Femur (tissue), 1 donor: ENCODE measurements around the gene KCTD10.

Experiments used
- DNase-seq: peaks from one replicate; pipeline ENCODE4 v3.0.0-alpha.2; 2017

The KCTD10 gene, protein sequence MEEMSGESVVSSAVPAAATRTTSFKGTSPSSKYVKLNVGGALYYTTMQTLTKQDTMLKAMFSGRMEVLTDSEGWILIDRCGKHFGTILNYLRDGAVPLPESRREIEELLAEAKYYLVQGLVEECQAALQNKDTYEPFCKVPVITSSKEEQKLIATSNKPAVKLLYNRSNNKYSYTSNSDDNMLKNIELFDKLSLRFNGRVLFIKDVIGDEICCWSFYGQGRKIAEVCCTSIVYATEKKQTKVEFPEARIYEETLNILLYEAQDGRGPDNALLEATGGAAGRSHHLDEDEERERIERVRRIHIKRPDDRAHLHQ

DNA sequence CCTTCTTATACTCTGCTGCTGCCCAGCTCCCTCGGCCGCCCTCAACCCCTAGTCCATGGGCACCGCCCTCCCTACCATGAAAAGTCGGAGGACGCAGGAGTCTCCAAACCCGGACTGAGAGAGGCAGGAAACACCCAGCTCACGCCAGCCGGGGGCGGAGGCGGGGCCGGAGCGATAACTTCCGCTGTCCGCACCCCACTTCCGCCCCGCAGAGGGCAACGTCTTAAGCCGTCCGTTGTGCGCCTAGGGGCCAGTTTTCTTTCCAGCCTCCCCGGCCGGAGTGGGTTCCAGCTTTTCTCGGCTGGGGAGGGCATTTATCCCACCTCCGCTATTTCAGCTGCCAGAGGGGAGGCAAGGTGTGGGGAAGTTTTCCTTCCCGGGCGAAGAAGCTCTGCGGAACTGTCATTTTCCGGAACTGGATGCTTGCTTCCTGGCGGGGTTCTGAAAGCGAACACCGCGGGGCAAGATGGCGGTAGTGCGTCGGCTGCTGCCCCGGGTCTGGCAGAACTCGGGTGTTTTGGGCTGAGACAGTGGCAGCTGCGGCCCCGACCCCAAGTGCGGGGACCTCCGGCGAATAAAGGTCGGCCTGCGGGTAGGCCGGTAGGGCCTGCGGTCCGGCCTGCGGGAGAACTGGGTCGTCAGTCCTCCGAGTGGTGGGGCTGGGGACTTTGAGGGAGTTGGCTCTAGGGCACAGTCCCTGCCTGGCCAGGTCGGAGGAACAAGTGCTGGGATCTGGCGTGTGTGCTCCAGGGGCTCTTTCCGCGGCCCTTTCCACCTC, at the start of gene KCTD10, which contains the start of gene UBE3B:
Gene KCTD10, minus strand, starts transcription at position 116 of the 778 bp plus-strand sequence. Its CDS starts 38 bp downstream, at position 78.
Gene UBE3B, plus strand, starts transcription at position 450 of the 778 bp plus-strand sequence. CDS start 5,918 bp downstream, outside the sequence.
- peak; percentile 93 for DNase-seq

DNA sequence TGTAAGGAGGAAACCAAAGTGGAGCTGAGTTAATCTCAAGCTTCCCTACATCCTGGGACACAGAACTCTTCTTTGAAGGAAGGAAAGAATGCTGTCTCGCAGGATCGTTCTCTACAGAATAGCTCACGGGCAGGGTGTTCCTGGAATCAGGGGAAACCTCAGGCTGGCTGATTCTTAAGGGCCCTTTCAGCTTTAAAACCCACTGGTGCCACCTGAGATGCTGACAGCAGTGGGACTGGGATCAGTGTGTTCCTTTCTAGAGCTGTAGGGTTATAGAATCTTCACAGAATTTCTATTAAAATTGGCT, 48.1 kb upstream of the KCTD10 start:
- DNase-seq, result no peak

DNA sequence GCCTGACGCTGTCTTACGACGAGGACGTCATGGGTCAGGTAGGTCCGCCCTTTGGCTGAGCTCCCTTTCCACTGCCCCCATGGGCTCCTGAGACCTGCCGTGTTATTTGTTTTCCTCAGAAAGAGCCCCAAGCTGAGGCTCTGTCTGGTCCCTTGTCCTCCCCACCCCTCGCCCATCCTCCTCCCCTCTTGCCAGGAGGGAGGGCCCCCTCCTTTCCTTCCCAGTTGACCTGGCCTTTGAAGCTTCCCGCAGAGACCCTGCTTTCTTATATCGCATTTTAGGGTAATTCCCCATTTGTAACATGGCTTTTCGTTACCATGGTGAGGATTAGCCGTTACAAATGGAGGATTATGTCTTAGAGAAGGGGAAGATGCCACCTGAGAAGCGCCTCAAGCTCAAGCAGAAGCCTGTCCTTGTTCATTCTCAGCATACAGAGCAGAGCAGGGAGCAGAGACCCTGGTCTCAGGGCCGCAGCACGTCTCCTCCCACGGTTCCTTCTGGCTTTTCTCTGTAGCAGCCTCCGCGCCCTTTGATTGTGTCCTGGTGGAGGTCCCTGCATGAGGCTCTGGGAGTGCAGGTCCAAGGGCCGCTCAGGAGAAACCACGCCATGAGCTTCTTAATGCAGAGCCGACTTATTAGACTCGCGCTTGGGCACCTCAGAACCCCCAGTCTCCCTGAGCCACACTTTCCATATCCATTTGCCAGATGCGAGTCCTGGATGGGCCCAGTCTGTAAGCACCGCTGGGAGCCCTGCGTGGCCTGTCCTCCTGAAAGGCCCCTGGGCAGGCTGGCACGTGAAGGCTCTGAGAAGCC, 47.6 kb upstream of the KCTD10 start:
- DNase-seq, result no peak

DNA sequence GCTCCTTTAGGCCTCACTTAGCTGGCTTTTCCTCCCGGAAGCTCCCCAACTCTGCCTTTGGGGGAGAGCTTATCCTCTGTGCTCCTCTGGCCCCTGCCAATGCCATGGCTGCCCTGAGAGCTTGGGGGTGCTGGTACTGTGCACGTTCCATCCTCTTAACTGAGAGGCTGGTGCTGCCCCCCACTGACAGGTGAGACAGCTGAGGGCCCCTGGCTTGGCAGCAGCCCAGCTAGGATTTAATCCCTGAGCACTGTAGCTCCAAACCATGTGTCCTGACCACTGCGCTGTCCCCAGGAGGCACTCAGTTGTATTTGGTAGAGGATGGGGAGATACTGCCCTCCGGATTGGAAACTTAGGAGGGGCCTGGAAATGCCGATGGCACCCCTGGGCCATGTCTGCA, 46.4 kb upstream of the KCTD10 start:
- no peak for DNase-seq

DNA sequence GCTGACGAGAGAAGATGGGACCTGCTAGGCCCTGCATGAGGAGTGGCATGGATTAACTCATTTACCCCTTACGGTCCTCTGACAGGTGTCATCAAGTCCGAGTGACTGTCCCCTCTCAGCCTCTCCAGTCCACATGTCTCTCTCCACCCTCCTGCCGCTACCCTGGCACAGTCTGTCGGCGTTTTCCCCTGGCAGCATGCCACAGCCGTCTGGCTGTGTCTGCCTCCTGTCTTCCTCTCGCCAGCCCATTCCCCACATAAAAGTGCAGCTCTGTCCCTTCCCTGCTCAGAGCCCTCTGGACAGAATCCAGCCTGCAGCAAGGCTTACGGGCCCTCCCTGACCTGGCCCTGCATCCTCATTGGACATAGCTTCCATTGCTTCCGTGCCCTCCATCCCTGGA, 46.0 kb upstream of the KCTD10 start:
- peak; percentile 43 for DNase-seq

DNA sequence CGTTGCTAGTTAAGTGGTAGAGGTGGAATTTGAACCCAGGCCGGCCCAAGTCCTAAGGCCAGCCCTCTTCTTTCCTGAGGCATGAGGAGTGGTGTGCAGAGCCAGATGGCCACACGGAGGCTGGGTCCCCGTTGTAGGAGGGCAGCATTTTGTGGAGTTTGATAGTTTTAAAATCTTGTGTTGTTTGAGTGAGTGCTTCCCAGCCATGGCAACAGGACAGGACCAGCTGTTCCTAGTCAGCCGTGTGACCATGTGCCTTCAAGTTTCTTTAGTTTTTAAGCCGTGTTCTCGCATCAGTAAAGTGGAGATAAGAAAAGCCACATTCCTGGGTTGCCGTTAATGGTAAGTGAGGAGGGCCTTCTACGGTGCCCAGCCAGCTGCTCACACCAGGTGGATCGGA, 44.7 kb upstream of the KCTD10 start:
- no peak for DNase-seq

DNA sequence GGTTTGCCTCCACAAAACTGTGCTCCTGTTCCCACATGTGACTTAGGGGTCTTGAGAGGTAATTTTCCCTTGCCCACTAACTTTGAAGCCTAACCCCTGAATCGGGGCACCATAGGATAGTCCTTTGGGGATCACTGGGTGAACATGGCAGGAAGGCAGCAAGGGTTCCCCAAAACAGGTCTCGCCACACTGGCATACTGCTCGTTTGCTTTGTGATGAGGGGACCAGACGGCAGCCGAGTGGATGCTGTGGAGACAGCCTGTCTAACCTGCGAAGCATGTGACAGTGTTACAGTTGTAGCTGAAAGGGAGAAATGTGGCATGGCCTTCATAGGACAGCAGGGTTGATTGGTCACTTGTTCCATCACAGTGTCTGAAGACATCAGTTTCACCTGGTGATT, 42.7 kb upstream of the KCTD10 start:
- peak; percentile 1 for DNase-seq

DNA sequence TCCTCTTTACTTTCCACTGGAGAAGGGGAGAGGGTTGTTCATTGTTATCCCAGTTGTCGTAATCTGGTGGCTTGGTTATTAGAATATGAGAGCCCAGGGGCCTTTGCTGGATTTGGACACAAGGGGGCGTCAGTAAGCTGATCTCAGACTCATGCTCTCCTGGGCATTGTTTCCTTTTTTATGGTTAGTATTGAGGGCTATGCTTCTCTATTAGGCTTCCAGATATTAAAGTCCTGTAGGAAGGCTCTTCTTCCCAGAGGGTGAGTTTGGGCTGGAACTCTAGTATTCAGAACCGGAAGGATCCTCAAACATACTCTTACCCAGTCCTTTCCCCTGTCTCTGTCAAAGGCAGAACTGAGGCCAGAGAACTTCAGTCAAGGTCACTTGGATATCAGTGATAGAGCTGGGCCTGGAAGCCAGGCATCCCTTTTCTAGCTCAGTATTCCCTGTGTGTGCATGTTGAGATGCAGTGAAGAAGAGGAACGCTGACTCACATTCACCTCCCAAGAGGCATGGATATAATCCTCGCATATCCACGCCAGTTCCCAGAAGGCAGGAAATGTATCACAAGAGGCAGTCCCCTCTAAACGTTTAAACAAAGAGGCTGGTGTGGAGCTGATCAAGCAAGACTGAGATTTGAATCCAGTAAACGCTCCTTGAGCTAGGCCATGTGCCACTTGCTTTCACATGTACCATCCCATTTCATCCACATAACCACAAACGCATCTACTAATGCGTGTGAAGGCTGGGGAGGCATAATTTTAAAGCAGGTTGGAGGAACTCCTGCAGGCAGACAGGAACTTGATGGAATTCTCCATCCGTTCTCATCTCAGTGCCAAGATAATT, 41.9 kb upstream of the KCTD10 start:
- DNase-seq, result peak; percentile 60

DNA sequence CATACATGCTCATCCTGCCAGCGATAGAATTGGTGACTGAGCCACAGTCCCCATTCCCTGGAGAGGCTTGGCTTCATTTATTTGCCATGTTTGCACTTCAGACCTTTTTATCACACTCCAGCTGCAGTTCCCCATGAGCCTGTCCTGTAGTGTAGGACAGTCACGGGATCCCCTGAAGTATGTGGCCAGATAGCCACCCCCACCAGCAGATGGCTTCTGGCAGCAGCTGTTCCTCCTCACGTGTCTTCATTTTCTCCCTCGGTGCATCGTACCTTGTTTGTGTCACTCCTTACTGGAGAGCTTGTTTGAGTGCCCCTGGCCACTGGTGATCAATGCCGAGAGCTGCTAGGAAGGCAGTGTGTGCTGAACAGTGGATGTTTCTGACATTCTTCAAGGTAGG, 40.5 kb upstream of the KCTD10 start:
- peak; percentile 35 for DNase-seq

DNA sequence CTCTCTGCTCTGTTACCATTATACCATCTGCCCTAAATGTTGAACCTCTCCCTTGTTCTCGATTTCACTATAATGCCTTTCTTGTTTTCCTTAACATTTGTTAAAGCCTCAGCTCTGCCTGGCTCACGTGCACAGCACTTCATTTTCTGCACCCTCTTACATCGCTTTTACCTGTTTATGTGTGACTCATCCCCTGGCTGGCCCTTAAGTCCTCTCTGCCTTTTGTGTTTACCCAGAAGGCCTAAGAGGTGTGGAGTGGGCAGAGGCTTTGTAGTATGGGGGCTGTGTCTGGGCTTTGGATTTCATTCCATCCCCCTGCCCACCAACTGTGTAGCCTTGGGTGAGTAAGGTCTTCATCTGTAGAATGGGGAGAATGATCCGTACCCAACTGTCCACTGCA, 36.9 kb upstream of the KCTD10 start:
- DNase-seq, result no peak

DNA sequence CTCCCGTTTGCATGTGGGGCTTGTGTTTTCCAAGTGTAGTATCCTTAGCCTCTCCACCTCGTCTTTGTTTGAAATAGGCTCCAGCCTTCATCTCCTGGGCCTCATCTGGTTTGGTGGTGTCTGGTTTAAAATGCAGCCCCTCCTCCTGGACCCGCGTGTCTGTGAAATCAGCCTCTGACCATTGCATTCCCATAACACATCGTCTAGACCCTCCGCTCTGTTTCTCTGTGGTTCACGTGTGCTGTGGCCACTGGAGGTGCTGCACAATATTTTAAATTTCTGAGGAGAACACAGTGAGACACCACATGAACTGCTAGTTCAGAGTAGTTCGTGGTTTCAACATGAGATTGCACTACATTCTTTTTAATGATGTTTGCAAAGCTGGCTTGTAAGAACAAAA, 36.0 kb upstream of the KCTD10 start:
- DNase-seq, result no peak

DNA sequence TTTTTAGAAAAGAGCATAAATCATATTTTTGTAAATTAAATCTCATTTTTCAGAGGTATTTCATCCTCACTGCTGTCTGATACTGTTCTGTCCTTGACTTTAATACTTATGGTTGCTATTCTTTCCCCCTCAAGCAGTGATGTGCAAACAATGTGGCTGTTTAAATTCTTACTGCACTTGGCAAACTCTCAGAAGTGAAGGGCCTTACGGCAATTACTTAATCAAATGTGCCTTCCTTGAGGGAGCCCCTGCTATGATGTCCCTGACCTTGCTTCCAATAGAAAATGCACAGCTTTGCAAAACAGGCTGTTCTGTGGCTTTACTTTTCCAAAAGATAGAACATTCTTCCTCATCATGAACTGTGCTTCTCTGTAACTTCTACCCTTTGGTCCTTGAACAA, 35.5 kb upstream of the KCTD10 start:
- no peak for DNase-seq

DNA sequence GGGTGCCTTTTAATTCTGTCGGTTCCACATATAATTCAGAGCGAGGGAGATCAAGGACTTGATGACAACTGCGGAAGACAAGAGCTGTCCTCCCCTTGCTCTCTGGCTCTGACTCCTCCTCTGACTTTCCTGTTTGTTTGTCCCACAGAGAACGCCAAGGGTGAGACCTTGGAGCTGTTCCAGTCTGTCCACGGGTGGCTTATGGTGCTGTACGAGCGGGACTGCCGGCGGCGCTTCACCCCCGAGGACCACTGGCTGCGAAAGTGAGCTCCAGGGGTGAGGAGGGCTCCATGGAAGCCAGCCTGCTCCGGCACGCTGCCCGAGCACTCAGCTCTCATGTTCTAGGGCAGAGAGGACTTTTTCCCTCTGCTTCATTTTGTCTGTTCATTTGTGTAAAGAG, 33.1 kb upstream of the KCTD10 start:
- no peak for DNase-seq

DNA sequence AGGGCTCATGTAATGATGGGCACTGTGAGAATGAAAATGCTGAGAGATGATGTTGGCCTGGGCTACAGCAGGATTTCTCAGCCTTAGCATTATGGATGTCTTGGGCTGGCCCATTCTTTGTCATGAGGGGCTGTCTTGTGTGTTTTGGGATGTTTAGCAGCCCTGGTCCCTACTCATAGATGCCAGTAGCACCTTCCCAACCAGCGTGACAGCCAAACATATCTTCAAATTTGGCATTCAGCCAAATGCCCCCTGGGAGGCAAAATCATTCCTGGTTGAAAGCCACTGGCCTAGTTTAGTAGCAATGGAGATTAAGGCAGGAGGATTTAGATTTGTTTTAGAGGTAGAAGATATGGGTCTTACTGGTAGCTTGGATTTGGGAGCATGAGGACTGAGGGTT, 27.0 kb upstream of the KCTD10 start:
- no peak for DNase-seq

DNA sequence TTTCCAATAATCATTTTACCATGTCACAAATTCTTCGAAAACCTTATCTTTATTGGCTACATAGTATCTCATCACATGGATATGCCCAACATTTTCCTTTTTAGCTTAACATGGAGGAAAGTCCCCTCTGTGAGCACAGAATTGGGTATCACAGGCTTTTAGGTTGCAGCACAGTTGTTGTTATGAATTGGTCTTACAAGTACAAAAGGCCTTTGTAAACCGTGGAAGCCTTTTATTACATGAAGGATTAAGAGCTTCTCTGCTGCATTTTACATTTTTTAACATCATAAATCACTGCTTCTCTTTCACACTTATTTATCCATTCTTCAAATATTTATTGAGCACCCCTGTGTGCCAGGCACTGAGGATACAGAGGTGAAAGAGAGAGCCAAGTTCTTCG, 26.5 kb upstream of the KCTD10 start:
- no peak for DNase-seq

DNA sequence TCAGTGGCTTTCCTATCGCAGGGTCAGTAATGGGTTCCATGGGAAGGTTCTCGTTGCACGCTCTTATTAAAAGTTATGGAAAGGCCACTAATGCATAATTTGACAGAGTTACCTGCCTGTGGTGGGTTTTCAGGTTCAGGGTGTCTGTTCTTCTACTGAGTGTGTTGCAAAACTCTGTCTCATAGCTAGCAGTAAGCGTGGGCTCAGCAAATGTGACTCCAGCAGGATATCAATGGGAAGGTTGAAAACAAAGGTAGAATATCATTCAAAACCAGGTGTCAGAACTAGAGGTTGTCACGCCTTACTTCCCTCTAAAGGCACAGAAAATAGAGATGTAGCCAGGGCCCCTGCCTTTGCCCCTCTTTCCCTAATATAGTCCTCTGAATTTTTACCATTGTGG, 25.2 kb upstream of the KCTD10 start:
- no peak for DNase-seq

DNA sequence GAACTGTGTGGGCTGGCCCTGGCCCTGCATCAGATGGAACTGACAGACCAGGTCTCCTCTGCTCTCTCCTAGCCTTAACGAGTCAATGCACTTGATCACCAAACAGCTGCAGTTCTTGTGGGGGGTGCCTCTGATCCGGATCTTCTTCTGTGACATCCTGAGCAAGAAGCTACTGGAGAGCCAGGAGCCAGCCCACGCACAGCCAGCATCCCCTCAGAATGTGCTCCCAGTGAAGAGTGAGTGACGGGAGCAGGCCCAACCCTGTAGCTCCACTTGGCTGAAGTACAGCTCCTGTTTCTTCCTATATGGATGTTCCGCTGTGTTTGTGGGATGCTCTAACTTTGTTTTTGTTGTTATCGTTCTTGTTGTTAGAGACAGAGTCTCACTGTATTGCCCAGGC, 24.2 kb upstream of the KCTD10 start:
- DNase-seq, result no peak

DNA sequence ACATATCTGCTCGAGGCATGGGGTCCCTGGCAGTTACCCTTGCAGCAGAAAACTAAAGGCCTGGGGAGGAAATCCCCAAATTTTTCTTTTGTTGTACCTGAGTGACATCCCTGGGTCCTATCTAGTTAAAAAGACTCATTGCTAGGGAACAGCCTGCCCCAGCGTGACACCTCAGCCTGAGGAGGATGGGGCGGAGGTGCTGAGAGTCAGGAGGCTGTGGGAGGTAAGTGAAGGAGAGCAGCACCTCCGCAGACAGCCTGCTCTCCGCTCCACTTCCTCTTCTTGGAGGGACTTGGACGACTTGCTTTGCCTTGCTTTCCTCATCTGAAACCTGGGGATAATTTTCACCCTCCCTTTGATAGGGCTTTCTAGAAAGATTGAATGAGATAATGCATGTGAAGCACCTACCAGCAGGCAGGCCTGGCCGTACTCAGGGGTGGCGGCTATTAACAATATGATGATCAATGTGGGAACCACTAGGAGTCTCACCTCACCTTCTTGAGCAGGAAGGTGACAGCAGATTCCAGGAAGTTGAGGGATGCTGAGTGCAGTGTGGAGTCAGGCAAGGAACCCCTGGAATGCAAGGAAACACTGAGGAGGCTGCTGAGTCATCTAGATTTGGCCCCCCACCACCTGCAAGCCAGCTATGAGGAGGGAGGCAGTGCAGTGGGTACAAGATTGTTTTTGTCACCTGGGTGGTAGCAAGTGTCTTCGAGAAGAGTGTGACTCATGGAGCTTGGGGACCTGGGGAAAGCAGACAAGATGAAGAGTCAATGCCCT, 23.5 kb upstream of the KCTD10 start:
- no peak for DNase-seq

DNA sequence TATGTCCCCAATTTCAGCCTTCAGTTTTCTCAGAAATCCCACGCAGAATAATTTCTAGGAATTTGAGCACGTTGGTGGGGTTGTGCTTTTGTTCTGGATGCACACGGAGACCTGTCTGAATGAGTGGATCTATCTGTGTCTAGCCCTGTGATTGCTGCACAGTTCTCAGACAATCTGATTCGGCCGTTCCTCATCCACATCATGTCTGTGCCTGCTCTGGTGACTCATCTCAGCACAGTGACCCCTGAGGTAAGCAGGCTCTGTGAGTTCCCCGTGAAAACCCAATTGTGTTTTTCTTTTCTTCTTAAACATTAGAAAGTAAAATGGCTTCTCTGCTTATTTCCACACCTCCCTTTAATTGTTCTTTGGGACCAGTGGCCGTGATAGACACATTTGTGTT, 20.6 kb upstream of the KCTD10 start:
- no peak for DNase-seq

DNA sequence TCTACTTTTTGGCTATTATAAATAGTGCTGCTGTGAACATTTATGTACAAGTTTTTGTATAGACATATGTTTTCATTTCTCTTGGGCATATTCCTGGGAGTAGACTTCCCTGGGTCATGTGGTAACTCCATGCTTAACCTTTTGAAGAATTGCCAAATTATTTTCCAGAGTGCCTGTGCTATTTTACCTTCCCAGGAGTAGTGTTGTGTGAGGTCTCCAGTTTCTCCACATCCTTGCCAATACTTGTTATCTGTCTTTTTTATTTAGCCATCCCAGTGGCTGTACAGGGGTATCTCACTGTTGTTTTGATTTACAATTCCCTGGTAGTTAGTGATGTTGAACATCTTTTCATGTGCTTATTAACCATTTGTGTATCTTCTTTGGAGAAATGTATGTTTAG, 19.2 kb upstream of the KCTD10 start:
- no peak for DNase-seq

DNA sequence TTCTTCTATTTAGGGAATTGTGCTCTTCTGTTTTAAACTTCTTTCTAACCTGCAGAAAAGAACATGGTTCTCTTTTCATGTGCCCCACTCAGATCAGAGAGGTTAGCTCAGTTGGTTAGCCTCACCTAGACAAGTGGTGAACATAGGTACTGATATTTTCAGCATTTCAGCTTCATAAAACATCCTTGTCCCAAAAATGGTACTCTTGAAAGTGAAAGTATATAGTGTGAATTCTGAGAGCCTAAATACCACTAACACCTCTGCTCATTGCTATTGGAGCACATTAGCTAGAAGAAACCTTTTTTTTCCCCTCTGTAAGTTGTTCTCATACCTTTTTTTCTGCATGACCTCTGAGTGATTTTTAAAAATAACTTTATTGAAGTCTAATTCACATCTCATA, 17.9 kb upstream of the KCTD10 start:
- no peak for DNase-seq

DNA sequence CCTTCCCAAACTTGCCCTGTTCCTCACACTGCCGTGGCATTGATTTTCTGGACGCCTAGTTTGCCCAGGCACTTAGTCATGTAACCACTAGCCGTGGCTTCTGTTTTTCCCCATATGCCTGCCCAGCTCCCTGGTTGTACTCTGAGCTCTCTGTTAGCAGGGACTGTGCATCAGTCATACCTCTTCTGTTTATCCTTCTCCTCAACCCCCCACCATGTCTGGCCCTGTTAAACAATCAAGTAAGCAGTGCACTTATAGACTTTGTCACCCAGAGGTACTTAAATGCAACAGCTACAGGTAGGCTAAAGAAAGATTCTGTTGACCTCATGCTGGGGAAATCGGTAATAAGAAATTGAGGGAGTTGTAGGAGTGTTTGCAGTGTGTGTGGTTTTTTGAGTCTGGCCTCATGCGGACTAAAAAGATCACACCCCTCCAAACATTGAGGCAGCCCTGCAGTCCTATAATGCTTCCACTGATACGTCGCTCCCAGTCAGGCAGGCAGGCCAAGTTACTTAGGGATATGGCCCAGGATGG, 17.3 kb upstream of the KCTD10 start:
- no peak for DNase-seq
